KG1 (cell line): Measurements from ENCODE around the gene KRAS.

Source experiments
- DNase-seq: peaks from one replicate; lab custom pipeline; 2025; lab: John Stamatoyannopoulos, UW

Gene KRAS

GRCh38 chr12:25195056-25195971 is 55.4 kb downstream of the KRAS start, which contains the start of the genes DNAI7 and ETFRF1:
Gene DNAI7 (minus strand): TSS chr12:25195160. CDS start chr12:25195078, 82 bp downstream.
Gene ETFRF1 (plus strand): TSS chr12:25195237. CDS start chr12:25203957, 8,720 bp downstream.
- peak; percentile 99 for DNase-seq

- DNase-seq: no peak
These were observed 56.0 kb downstream of the KRAS start for GRCh38 chr12:25194722-25195055.

- DNase-seq: no peak
These were observed 56.5 kb downstream of the KRAS start for GRCh38 chr12:25194214-25194613.

- no peak for DNase-seq
These were observed 59.9 kb downstream of the KRAS start for GRCh38 chr12:25190793-25191192.

- no peak for DNase-seq
These were observed 61.1 kb downstream of the KRAS start for GRCh38 chr12:25189656-25190055.

- no peak for DNase-seq
These were observed 62.9 kb downstream of the KRAS start for GRCh38 chr12:25187781-25188180.

- DNase-seq: no peak
These were observed 63.8 kb downstream of the KRAS start for GRCh38 chr12:25186788-25187402.

- DNase-seq: no peak
These were observed 64.5 kb downstream of the KRAS start for GRCh38 chr12:25186038-25186787.

GRCh38 chr12:25184132-25184531 is 66.6 kb downstream of the KRAS start:
- DNase-seq: no peak

GRCh38 chr12:25182765-25183164 is 68.0 kb downstream of the KRAS start:
- DNase-seq: no peak

GRCh38 chr12:25162866-25163265 is 87.9 kb downstream of the KRAS start:
- DNase-seq: no peak

GRCh38 chr12:25156061-25156460 is 94.7 kb downstream of the KRAS start:
- no peak for DNase-seq

- DNase-seq: peak; percentile 10
These were observed 95.6 kb downstream of the KRAS start for GRCh38 chr12:25155022-25155576.
